Stimulated activated naive CD8-positive, alpha-beta T cell treated with anti-CD3 and anti-CD28 coated beads, Interleukin-15, amount 100 ng/mL, for 72 hours (primary cell): ENCODE data around the gene SLC16A5.
"Not testable (repeated sequence)": the region's sequence is repeated elsewhere in the genome, so short reads cannot be mapped to it uniquely, and the experiment has no call there.

ENCODE experiments used
- ATAC-seq: fragments of 150-1000 bp; cut with Tn5 transposase; 2 replicates; pipeline ENCODE4 v1.10.0; 2021; ENCODE audit warnings: mild to moderate bottlenecking, moderate library complexity
- DNase-seq, 2 donors: peaks; one replicate each; pipeline ENCODE4 v3.0.0; 2021 to 2022
- H3K27ac Mint-ChIP-seq, 2 donors: one replicate each; pipeline ENCODE4 v1.8.0; 2022; ENCODE audit warnings: mild to moderate bottlenecking in 2 of 2, mixed read lengths in 2 of 2, moderate library complexity in 2 of 2
- H3K27me3 Mint-ChIP-seq: one replicate; pipeline ENCODE4 v1.8.0; 2022; ENCODE audit warnings: mixed read lengths
- H3K4me1 Mint-ChIP-seq: one replicate; pipeline ENCODE4 v1.8.0; 2022; ENCODE audit warnings: mild to moderate bottlenecking, mixed read lengths
- H3K4me3 Mint-ChIP-seq, 2 donors: one replicate each; pipeline ENCODE4 v1.8.0; 2022; ENCODE audit warnings: mild to moderate bottlenecking in 2 of 2, mixed read lengths in 2 of 2, moderate library complexity in 1 of 2
- H3K9me3 Mint-ChIP-seq, 2 donors: one replicate each; pipeline ENCODE4 v1.8.0; 2022; ENCODE audit warnings: mixed read lengths in 2 of 2

Gene SLC16A5

DNA sequence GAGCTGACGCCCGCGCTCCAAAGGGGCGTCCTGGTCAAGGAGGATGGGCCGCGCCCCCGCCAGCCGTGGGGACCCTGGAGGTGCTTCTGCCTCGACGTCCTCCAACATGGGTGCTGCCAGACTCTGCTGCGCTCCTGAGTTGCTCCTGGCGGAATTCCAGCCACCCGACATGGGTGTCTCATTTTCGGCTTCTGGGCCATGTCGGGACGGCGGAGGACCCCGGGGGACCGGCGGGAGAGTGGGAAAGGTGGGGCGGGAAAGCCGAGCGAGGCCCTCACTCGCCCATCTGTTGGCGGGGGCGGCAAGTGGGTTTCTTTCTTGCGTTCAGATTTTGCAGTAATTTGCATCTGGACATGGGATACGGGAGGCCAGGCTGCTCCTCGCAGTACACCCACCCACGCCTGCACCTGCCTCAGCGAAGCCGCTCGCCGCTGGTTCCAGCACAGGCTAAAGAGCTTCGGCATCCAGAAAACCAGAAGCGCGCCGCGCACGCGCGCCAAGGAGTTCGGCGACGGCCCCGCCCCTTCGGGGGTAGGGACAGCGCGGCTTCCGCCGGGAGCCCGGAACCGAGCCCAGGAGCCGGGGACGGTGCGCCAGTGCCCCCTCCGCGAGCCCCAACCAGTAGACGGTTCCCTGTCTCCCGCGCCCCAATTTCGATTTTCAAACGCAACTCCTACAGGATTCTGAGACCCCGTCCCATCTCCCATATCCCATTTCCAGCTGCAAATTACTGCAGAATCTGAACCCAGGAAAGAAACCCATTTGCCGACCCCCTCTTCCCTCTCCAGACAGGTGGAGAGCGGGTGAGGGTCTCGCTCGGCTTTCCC lies 21.9 kb downstream of the SLC16A5 start, which contains the start of gene ARMC7:
Gene ARMC7, plus strand, starts transcription at position 563 of the 827 bp plus-strand sequence. CDS start 320 bp downstream, outside the sequence.
- Mint-ChIP-seq H3K27ac (peak within 1 kb of the TSS; percentile 66 to 75), H3K27me3 (no peaks in the 10 kb centered on the region), H3K4me1 (peaks cover 42% of the 10 kb centered on the region), H3K4me3 (peak within 1 kb of the TSS; percentile 89 to 93), H3K9me3 (no peaks in the 10 kb centered on the region)
- peak; percentile 84 for ATAC-seq
- peak; percentile 88 to 90 for DNase-seq

DNA sequence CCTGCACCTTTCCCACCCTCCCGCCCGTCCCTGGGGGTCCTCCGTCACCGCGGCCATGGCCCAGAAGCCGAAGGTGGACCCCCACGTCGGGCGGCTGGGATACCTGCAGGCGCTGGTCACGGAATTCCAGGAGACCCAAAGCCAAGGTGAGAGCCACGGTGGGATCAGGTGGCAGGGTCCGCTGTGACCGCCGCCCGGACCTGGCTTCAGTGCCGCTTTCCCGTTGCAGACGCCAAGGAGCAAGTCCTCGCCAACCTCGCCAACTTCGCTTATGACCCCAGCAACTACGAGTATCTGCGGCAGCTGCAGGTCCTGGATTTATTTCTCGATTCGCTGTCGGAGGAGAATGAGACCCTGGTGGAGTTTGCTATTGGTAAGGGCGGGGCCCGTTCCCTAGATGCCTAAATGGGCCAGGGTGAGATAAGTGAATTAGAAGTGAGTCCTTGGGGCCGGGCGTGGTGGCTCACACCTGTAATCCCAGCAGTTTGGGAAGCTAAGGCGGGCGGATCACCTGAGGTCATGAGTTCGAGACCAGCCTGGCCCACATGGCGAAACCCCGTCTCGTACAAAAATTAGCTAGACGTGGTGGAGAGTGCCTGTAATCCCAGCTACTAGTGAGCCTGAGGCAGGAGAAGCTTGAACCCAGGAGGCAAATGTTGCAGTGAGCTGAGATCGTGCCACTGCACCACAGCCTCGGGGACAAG lies 22.6 kb downstream of the SLC16A5 start:
- Mint-ChIP-seq H3K4me3 (peak overlapping the region; percentile 89 to 93), H3K27me3 (no peaks in the 10 kb centered on the region), H3K27ac (peak overlapping the region; percentile 48 to 61), H3K9me3 (no peaks in the 10 kb centered on the region), H3K4me1 (peaks cover 48% of the 10 kb centered on the region)
- ATAC-seq = no peak
- peak; percentile 30 to 36 for DNase-seq

DNA sequence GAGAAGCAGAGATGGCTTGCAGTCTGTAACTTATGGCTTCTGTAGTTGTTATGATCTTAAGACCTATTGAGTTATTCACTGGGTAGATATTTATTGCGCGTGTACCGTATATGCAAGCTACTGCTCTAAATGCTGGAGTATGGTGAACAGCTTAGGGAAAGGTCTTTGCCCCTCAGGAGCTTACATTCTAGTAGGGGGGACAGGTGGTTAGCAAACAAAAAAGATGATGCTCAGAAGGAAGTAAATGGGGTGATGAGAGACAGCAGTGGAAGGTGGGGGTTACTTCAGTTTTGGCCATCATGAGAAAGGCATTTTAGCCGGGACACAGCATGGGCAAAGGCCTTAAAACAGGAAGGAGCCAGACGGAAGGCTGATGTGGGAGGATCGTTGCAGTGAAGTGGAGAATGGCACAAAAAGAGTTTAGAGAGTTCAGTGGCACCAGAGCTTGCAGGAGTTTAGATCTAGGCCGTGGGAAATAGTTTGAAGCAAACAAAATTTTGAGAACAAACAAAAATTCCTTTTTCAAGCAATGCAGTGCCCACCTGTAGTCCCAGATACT lies 24.1 kb downstream of the SLC16A5 start:
- ATAC-seq (no peak), DNase-seq (no peak)
- Mint-ChIP-seq H3K27me3 (no peaks in the 10 kb centered on the region), H3K4me1 (peaks cover 48% of the 10 kb centered on the region), H3K4me3 (peak overlapping the region in 1 of 2 donors; percentile 1), H3K9me3 (no peaks in the 10 kb centered on the region), H3K27ac (no peak overlapping the region)

DNA sequence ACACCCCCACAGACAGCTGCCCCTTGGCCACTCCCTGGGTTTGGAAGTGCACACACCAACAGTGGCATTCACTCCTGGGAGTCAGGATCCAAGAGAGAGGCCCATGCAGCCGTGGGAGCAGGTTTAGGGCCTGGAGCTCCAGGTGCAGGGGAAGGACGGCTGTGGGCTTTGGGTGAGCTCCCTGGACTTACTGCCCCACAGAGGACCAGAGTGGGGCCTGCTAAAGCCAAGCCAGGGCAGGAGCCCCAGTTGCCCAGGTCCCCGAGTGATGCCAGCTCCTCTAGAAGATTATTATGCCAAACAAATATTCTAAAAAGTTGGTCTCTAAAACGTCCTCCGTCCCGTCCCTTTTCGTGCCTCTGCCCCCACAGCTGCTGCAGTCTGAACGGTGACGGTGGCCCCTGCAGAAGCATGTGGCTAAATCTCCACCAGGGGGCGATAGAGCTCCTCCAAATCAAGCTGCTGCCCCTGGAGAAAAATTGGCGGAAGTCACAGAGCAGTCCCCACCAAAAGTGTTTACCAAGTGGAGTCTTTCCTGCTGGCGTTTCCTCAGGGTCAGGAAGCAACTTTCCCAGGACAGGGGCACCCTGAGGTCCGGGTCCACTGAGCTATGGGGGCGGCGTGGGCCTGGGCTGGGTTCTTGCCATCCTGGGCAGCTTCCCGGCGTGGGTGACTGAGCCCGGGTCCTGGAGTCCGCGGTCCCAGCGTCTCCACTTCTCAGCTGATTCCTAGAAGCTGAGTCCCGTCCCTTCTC lies 26.2 kb downstream of the SLC16A5 start:
- Mint-ChIP-seq H3K27ac (peak overlapping the region; percentile 97 to 99), H3K27me3 (no peaks in the 10 kb centered on the region), H3K9me3 (no peaks in the 10 kb centered on the region), H3K4me1 (peaks cover 43% of the 10 kb centered on the region), H3K4me3 (peak overlapping the region; percentile 89 to 97)
- DNase-seq (peak; percentile 90), ATAC-seq (peak; percentile 76)

DNA sequence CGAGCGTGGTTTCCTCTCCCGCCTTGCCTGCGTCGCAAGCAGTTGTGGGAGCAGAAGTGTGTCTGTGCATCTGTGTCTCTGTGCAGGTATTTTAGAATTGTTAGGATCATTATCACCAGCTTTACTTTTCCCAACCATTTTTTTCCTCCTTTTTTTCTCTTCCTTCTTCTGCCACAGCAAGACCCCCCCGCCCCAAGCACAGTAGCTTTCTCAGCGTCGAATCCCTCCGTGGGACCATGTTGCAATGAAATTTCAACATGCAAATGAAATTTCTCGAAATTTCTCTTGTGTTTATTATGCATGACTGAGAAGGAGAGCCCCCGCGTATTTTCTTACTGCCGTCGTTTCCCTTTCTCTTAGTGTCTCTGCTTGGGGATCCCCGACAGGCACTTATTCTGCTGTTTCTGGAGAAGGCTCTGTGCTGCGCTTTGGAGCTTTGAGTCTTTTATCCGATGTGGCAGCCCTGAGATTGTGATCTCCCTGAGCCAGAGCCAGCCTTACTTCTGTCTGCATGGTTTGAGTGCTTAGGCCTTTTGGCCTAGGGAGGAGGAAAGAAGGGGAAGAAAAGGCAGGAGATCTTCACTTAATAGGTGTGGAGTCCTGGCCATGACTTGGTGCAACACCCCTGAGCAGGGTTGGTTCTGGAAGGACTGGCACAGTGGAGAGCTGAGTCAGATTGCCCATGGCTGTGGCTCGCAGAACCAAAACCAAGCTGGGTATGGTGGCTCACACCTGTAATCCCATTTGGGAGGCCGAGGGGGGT lies 27.0 kb downstream of the SLC16A5 start:
- H3K9me3 Mint-ChIP-seq = no peaks in the 10 kb centered on the region
- ATAC-seq (peak; percentile 42), DNase-seq (peak in 1 of 2 donors; percentile 24)
- H3K27me3 Mint-ChIP-seq = no peaks in the 10 kb centered on the region
- peak overlapping the region; percentile 97 to 99 for H3K27ac Mint-ChIP-seq
- H3K4me1 Mint-ChIP-seq = peaks cover 42% of the 10 kb centered on the region
- H3K4me3 Mint-ChIP-seq = peak overlapping the region; percentile 89 to 97

DNA sequence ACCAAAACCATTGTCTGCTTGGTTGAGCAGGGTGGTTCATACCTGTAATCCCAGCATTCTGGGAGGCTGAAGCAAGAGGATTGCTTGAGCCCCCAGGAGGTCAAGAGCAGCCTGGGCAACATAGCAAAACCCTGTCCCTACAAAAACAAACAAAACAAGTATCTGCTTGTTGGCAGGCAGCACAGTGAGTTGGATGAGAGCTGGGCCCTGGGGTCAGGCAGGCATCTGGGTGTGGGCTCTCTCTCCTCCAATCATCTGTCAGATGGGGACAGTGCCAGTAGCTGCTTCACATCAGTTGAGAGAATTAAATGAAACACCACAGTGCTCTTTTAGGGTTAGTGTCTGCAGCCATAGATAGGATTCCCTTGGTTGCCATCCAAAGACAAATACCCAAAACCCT lies 27.8 kb downstream of the SLC16A5 start:
- DNase-seq = no peak
- peaks cover 37% of the 10 kb centered on the region for H3K4me1 Mint-ChIP-seq
- H3K9me3 Mint-ChIP-seq = no peaks in the 10 kb centered on the region
- no peak overlapping the region for H3K4me3 Mint-ChIP-seq
- no peaks in the 10 kb centered on the region for H3K27me3 Mint-ChIP-seq
- no peak overlapping the region for H3K27ac Mint-ChIP-seq
- ATAC-seq = no peak

DNA sequence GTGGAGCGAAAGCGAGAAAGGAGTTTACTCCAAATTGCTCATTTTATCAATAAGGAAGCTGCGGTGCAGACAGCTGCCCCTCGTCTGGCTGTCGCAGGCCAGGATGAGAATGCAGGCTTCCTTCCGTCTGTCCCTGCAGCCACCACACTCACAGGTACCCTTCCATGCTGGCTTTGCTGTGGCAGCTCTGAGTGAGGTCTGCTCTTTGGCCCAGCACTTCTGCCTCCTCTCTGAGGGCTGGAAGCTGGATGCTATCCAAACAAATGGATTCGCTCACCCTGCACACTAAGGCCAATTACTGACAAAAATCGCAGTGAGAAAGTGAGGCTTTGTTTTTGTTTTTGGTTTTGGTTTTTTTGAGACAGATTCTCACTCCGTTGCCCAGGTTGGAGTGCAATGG lies 29.0 kb downstream of the SLC16A5 start:
- H3K4me1 Mint-ChIP-seq = peaks cover 30% of the 10 kb centered on the region
- no peaks in the 10 kb centered on the region for H3K9me3 Mint-ChIP-seq
- ATAC-seq = no peak
- H3K27me3 Mint-ChIP-seq = no peaks in the 10 kb centered on the region
- no peak overlapping the region for H3K27ac Mint-ChIP-seq
- H3K4me3 Mint-ChIP-seq = no peak overlapping the region
- DNase-seq = no peak

DNA sequence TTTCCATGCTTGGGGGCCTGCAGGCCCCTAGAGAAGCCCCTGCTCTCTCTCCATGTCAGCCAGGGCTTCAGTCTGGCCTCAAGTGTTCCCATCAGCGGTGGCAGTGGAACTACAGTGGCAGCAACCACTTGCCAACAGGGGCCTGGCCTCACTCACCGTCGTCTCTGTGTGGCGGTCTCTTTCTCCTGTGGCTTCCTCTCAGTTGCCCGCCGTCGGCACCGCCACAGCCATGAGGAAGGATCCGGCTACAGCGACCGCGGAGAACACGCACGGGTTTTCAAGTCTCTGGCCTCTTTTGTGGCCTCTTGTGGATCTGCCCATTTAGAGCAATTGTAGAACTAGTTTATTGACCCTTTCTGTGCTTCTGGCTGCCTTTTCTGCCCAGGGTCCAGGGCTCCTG lies 30.6 kb downstream of the SLC16A5 start:
- Mint-ChIP-seq H3K4me3 (no peak overlapping the region), H3K27me3 (no peaks in the 10 kb centered on the region), H3K27ac (peak overlapping the region in 1 of 2 donors; percentile 59), H3K9me3 (no peaks in the 10 kb centered on the region), H3K4me1 (peaks cover 24% of the 10 kb centered on the region)
- DNase-seq = no peak
- ATAC-seq = no peak

DNA sequence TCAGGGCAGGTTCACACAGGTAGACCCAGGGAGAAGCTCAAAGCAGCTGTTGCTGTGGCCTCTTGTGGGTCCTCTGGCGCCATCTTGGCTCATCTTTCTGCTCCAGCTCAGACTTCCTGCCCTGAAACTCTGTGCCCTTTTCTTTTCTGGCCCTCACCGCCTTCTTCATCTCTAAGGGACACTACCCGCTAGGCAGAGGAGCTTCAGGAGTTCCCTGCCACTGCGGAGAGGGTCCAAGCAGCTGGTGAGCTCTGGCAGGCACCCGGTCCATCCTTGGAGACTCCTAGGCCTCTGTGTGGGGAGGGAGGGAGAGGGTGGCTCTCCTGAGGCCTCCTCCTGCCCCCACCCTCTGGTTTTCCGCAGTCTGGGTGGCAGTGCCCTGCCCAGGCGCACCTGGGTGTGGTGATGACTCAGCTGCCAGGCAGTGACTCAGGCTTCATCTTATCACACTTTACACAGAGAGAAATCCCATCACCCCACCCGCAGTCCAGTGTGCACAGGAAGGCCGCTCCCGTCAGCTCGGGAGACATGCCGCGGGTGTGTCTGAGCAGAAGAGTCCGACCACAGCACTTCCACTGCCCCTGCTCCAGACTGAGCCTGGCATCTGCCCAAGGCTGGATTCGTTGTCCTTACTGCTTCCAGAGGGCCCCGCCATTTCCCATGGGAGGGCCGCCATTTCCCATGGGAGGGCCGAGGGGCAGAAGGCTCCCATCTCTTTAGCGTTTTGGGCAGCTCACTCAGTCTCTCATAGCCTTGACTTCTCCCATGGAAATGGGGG lies 36.5 kb downstream of the SLC16A5 start:
- DNase-seq = peak in 1 of 2 donors; percentile 35
- Mint-ChIP-seq H3K4me1 (peaks cover 39% of the 10 kb centered on the region), H3K4me3 (no peak overlapping the region)

DNA sequence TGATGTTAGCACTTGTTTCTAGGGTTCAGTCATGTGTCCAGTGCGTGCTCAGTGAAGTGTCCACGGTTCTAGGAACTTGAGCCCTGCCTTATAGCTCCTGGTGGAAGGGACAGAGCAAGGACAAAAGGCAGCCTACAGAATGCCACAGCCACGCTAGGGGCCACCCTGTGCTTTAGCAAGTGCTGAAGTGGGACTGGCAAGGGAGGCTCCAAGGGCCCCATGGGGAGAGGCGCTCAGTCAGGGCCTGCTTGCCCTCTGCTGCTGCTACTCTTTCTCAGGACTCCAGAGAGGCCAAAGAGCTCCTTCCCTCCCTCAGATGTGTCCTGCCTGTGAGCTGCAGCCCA lies 37.0 kb downstream of the SLC16A5 start:
- ATAC-seq = no peak
- Mint-ChIP-seq H3K9me3 (no peaks in the 10 kb centered on the region), H3K4me3 (no peak overlapping the region), H3K4me1 (peaks cover 45% of the 10 kb centered on the region), H3K27ac (peak overlapping the region in 1 of 2 donors; percentile 91), H3K27me3 (no peaks in the 10 kb centered on the region)
- DNase-seq = no peak

More for the DNA sequence above, 36.5 kb downstream of the SLC16A5 start:
- Mint-ChIP-seq H3K9me3 (no peaks in the 10 kb centered on the region), H3K27ac (peak overlapping the region in 1 of 2 donors; percentile 65), H3K27me3 (no peaks in the 10 kb centered on the region)
- ATAC-seq = peak; percentile 79

DNA sequence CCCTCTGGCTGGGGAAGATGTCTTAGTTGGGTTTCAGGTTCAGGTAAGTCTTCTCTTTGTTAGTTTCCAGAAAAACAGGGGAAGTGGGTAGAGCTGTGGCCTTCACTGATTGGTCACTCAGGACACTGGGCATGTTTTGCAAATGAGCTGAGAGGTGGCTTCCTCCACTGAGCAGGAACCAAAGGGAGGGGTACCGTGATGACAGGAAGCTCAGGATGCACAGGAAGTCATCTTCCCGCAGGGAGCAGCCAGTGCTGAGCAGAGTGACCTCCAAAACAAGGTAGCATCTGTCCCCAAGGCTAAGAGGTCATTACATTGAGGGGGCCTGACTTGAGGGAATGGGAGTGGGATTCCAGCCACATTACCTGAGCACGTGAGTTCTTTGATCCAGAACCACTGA lies 38.2 kb downstream of the SLC16A5 start:
- Mint-ChIP-seq H3K27me3 (no peaks in the 10 kb centered on the region), H3K4me3 (no peak overlapping the region), H3K9me3 (no peaks in the 10 kb centered on the region), H3K4me1 (peaks cover 56% of the 10 kb centered on the region), H3K27ac (peak overlapping the region in 1 of 2 donors; percentile 27)
- ATAC-seq (peak; percentile 14), DNase-seq (no peak)

DNA sequence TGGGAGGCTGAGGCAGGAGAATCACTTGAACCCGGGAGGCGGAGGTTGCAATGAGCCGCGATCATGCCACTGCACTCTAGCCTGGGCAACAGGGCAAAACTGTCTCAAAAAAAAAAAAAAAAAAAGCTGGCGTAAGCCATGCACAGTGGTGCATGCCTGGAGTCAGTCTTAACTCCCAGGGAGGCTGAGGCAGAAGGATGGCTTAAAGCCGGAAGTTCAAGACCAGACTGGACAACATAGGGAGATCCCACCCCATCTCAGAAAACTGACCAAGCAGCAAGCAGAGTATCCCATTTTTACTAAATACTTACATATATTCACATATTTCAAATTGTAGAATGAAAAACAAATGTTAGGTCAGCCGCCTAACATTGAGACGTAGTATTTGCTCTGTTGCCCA lies 39.2 kb downstream of the SLC16A5 start:
- no peaks in the 10 kb centered on the region for H3K27me3 Mint-ChIP-seq
- H3K27ac Mint-ChIP-seq = no peak overlapping the region
- ATAC-seq (no peak), DNase-seq (no peak)
- peaks cover 59% of the 10 kb centered on the region for H3K4me1 Mint-ChIP-seq
- H3K4me3 Mint-ChIP-seq = no peak overlapping the region
- H3K9me3 Mint-ChIP-seq = no peaks in the 10 kb centered on the region

DNA sequence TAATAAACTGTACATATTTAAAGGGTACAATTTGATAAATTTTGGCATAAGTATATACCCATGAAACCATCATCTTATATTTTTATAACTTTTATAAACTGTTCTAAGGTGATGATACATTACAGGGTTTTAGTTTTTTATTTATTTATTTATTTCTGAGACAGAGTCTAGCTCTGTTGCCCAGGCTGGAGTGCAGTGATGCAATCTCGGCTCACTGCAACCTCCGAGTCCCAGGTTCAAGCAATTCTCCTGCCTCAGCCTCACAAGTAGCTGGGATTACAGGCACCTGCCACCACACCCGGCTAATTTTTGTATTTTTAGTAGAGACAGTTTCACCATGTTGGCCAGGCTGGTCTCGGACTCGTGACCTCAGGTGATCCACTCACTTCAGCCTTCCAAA lies 40.2 kb downstream of the SLC16A5 start:
- H3K27me3 Mint-ChIP-seq, H3K4me3 Mint-ChIP-seq, ATAC-seq, DNase-seq, H3K9me3 Mint-ChIP-seq: not testable (repeated sequence)
- peaks cover 65% of the 10 kb centered on the region for H3K4me1 Mint-ChIP-seq
- H3K27ac Mint-ChIP-seq = peak overlapping the region; percentile 52 to 94
